Medulla oblongata (tissue), 1 donor: ENCODE data around the gene RGS9.
"Not testable (repeated sequence)": the region's sequence is repeated elsewhere in the genome, so short reads cannot be mapped to it uniquely, and the experiment has no call there.

ENCODE experiments used
- DNase-seq: peaks from one replicate; pipeline ENCODE4 v3.0.0-alpha.2; 2015; ENCODE audit errors: extremely low spot score

The RGS9 gene

DNA sequence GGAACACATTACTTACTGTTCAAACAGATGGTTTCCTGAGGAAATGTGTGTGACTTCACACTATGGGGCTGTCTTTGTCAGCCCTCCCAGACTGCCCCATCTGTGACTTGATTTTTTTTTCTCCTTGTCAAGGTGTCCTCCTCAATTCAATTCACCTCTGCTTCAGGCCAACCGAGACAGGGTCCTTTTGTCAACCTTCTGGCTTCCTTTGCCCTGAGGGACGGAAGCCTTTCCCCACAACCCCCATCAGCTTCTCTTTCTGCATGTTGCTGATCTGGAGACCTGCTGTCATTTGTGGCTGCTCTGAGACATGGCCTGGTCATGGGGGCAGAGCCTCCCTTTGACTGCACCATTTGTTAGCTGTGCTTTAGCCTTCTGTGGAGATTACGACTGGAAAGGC, 21.3 kb upstream of the RGS9 start:
- no peak for DNase-seq

DNA sequence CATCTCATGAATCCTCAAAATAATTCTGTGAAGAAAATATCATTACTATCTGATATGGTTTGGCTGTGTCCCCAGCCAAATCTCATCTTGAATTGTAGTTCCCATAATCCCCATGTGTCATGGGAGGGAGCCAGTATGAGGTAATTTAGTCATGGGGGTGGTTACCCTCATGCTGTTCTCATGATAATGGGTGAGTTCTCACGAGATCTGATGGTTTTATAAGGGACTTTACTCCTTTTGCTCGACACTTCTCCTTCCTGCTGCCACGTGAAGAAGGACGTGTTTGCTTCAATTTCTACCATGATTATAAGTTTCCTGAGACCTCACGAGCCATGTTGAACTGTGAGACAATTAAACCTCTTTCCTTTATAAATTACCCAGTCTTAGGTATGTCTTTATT, 20.7 kb upstream of the RGS9 start:
- DNase-seq: not testable (repeated sequence)

DNA sequence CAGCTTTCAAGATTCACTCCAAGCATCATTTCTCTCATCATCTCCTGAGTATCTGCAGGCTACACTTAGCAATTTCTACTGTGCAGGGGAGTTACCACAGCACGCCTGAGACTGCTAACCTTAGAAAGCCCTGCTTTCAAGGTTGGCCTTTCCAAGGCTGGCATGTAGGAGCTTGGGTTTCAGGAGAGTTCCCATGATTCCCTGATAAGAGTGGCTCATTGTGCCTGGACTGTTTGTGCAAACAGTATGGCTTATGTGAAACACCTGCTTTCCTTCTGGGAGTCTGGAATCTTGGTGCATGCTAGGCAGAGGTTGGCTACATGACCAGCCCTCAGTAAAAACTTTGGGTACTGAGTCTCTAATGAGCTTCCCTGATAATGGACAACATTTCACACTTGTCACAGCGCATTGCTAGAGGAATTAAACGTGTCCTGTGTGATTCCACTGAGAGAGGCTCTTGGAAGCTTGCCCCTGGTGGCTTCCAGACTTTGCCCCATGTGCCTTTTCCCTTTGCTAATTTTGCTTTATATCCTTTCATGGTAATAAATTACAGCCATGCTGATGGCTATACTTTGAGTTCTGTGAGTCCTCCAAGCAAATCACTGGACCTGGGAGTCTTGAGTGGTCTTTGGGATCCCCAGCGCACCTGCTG, 19.7 kb upstream of the RGS9 start:
- no peak for DNase-seq

DNA sequence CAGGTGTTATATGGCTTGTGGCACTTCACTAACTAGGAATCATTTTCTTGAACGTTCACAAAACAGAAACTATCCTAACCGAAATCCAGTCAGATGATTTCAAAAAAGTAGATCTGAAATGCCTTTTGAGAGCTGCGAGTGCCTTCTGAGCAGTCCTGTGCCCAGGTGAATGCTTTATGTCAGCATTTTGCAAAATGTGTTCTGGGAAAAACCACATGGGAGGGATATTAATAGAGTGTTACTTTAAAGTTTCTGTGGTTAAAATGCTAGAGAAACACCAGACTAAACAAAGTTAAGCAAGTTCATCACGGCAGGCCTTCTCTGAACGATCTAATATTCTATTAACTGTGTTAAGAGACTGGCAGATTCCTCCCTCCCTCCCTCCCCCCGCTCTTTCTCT, 15.8 kb upstream of the RGS9 start:
- no peak for DNase-seq

DNA sequence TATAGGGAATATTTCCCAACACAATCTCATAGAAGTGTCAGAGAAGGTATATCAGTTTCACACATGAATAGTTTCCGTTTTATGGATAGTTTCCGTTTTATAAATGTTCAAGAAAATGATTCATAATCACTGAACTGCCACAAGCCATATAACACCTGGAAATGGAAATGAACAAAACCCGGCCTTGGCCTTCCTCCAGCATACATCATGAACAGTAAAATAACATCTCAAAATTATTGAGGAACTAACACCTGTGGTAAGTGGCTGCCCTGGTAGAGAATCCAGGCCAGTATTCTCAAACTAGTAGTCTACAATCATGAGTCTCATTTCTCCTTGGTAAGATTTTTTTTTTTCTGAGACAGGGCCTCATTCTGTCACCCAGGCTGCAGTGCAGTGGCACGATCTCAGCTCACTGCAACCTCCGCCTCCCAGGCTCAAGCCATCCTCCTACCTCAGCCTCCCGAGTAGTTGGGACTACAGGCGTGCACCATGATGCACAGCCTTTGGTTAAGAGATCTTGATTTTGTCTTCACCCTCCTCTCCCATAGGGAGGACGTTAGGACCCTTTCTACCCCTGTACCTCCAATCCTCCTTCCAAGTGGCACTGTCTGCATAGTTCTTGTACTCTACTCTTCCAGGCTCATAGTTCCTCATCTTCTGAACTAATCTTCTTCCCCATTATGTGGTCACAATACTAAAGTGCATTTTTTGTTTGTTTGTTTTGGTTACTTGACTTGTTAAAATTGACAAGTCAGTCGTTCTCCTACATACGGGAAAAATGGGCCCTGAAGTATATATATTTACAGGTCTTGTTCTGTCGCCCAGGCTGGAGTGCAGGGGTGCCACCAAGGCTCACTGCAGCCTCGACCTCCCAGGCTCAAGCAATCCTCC, 15.0 kb upstream of the RGS9 start:
- no peak for DNase-seq

DNA sequence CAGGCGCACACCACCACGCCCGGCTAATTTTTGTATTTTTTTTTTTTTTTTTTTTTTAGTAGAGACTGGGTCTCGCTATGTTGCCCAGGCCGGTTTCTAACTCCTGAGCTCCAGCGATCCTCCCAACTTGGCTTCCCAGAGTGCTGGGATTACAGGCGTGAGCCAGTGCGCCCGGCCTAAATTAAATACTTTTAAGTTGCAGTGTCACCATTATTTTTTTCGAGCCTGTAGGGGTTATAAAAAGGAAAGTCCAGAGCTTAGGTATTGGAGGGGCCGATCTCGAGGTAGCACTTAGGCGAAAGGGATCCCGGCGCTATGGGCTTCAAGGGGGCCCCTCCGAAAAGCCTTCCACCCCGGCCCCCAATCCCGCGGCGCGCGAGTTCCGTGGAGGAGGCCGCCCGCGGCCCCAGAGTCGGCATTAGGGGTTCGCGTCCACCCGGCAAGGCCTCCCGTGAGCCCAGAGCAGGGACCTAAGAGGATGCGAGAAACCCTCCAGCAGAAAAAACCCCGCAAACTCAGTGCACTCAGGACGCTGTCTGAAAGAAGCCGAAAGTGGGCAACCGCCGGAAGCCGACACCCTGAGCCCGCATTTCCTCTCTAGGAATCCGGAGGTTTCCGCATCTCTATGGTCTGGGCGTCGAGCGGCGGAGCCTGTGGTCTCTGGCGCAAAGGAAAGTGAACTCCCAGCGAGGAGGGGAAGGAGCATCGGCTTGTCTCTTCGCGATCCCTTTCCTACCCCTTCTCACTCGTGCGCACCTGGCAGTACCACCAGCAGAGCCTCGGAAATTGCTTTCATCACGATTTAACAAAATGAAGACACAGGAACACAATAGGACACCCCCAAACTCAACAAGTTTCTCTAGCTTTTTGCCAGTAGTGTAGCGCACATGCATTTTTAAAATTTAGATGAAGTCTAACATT, 14.1 kb upstream of the RGS9 start:
- peak; percentile 89 for DNase-seq

- DNase-seq: no peak
Observed at GRCh38 chr17:65123757-65124675, 13.2 kb upstream of the RGS9 start.

DNA sequence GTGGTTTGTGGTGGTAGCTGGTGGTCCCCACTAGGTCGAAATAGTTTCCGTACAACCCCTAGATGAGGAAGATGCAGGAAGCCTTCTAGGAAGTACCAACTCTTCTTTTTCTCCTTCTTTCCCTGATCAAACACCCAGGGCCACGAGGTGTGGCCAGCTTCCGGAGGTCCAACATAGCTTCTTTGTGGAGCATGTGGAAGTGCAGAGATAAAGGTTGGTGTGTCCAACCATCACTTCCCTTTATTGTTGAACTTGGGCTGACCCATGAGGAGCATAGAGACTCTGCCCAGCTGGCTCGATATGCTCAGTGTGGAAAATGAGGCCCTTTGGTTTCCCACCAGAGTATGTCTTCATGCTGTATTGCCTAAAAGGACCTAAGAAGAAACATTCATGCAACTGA, 6.3 kb upstream of the RGS9 start:
- no peak for DNase-seq

DNA sequence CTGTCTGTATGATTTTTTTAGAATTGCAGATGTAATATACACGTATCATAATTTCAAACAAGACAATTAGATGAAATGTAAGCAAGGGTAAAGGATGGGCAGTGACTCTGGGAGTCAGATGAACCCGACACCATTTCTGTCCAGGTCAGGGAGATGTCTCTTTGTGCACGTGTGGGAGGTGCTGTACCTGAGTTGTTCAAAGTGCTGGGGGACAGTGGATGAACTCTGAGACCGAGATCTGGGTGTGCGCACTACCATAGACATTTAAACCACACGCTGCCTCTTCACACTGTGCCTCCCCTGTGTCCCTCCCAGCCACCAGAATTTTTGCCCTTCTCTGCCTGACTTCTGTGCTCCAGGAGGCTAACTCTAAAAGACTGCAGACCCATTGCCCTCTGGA, 5.9 kb upstream of the RGS9 start:
- DNase-seq: no peak

GRCh38 chr17:65131946-65132345, 5.2 kb upstream of the RGS9 start:
- no peak for DNase-seq

DNA sequence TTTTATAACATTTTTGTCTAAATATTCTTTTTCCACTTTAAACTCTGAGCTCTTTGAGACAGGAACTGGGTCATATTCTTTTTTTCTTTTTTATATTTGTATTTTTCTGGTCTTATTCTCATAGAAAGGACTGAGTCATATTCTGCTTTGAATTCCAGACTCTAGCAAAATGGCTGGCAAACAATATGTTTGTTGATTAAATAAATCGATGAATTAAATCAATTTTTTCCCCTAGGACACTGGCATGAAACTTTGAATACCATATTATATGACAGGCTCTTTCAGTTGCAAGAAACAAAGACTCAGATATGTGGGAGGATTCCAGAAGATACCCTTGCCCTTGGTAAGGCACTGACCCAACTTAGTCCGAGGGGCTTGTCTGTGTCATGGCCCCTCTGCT, 3.1 kb upstream of the RGS9 start:
- no peak for DNase-seq

DNA sequence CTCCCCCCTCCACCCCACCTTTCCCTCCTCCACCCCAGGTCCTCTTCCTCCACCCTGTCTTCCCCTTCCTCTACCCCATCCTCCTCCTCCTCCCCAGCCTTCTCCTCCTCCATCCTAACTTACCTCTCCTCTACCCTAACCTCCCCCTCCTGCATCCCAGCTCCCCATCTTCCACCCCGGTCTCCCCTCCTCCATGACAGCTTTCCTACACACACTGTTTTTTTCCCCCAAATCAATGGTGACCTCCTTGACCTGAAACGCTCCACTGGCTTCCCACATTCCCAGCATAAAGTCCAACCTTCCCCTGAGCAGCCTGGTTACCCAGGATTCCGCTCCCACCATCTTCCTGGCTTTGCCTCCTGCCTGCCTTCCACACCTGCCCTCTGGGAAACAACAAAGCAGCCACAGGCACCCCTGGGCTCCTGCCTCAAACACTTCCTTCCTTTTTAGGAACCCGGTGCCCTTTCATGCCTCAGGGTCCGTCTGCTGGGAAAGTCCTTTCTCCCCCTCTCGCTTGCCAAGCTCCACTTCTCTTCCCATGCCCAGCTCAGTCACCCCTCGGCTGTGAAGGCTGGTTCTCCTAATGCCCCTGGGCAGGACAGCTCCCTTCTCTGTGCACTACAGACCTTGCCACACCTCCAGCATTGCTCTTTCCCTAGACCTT, 2.1 kb downstream of the RGS9 start:
- DNase-seq: no peak

DNA sequence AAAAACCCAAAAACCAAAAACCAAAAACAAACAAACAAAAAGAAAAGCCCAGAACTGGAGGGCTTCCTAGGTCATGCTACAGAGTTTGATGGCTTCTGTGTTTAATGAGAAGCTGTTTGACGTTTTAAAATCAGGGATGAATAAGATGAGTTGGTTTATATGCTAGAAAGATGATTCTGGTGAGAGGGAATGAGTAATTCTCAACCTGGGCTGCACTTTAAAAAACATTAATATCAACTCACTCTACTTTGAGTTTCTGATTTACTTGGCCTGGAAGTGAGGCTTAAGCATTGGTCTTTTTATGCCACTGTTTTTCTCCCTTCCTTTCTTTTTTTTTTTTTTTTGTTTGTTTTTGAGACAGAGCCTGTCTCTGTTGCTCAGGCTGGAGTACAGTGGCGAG, 5.1 kb downstream of the RGS9 start:
- DNase-seq: no peak

- DNase-seq: peak; percentile 64
Observed at GRCh38 chr17:65143889-65144604, 6.9 kb downstream of the RGS9 start.

DNA sequence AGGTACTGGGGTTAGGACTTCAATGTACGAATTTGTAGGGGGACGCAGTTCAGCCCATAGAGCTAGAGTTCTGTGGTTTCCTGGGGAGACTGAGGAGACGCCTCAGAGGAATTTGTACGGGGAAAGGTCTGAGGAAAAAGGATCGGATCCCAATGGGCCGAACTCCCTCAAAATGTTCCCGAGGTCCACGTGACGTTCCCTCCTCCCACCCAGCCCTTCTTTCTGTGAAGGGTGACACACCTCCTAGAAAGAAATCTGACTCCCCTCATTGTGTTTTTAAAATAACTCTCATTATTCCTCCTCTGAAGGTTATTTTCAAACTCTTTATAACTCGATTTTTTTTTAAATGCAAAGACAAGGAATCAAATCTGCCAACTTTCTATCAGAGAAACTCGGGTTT, 8.6 kb downstream of the RGS9 start:
- no peak for DNase-seq

DNA sequence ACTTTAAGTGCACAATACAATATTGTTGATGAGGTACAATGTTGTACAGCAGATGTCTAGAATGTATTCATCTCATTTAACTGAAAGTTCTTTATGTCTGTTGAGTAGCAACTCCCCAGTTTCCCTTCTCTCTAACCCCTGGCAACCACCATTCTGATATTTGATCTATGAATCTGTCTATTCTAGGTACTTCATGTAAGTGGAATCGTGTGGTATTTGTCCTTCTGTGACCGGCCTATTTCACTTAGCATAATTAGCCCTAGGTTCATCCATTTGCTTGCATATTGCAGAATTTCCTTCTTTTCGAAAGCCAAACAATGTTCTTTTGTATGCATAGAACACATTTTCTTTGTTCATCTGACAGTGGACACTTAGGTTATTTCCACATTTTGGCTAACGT, 10.8 kb downstream of the RGS9 start:
- no peak for DNase-seq

DNA sequence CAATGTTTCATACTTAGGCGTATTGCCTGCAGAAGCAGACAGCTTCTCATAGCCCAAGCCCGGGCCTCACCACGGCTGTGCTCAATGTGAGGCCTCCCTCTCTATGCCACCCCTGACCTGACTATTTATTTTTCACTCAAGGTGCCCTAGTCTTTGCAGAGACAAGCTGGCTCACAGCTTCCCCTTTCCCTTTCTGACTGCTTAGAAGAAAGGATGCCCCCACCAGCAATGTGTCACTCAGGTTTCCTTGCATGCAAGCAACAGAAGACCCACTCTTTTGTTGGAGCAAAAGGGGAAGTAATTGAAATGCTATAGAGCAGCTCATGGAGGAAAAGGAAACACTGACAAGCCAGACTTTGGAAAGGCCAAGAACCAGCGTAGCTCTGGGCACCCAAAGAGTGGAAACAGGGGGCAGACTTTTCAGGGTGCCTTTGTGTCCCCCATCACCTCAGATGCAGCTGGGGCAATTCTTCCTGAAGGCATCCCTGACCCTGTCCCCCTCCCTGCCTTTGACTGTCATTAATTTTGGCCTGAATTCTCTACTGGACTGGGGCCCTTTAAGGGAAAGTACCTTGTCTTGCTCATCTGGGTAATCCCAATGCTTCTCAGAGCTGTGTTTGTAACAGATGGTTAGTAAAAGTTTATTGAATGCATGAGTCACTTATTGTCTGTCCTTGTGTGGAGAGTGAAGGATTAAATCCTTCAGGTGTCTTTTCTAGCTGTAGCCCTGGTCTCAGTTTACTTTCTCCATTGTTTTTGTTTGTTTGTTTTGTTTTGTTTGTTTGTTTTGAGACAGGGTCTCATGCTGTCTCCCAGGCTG, 17.8 kb downstream of the RGS9 start:
- DNase-seq: no peak

DNA sequence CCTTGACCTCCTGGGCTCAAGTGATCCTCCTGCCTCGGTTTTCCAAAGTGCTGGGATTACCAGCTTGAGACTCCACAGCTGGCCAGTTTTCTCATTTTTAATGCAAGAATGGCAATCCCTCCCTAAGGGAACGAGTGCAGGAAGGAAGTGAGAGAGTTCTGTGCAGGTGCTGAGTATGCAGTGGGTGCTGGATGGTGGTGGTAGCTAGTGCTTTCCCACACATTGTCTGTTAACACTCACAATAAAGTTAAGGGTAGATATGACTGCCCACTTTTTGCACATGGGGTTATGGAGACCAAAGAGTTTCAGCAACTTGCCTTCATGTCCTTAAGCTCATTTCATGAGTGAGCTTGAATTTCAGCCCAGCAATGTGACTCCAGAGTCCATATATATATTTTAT, 18.5 kb downstream of the RGS9 start:
- no peak for DNase-seq

DNA sequence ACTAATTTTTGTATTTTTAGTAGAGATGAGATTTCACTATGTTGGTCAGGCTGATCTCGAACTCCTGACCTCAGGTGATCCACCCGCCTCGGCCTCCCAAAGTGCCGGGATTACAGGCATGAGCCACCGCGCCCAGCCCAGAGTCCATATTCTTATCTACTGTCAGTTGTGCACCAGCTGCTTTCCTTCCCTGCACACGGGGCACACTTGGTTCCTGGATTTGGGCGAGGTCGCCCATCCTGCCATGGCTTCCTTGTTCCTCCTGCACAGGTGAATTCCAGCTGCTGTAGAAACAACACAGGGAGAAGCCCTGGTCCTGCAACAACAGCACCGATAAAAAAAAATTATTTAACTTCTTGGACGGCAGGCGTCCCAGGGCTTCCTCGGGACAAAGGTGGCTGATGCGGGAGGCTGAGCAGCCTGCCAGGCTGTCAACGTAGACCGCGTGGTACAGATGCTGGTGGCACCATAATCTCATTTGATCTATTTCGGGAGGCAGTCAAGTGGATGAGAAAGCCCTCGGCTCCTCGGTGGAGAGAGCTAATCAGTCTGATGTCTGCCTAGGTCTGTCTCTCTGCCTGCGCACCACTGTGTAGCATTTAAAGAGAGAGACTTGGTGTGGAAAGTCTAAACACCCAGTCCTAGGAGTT, 19.1 kb downstream of the RGS9 start:
- DNase-seq: no peak
